HG03135 (cell line): ENCODE data around the gene XPR1.

Experiments used
- ATAC-seq: cut with Tn5 transposase; IDR thresholded peaks from one replicate; pipeline ENCODE4 v1.9.1; 2021; ENCODE audit warnings: mild to moderate bottlenecking, moderate library complexity; ENCODE audit not compliant: unreplicated experiment

XPR1 gene

DNA sequence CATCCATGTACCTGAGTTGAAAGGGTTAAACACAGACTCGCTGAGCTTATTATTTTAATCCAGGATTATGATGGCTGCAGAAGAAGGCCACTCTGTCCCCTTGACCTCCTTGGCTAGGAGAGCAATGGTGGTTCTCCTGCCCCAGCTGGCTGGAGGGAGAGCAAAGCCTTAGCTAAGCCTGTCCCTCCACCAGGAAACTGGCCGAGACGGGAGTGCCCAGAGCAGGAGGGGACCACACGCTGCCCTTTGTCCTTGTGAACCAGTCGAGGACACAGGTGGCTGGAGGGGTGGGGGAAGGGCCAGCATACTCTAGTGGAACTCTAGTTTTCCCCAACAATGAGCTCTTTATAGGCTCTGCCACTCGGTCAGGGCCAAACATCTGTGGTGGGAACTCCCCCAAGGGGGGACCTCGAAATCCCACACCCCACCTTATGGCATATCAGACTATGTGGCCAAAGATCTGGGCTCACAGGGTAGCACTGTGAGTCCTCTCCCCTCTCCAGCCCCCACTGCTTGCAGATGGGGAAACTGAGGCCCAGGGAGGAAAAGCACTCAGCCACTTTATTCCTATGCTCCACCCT is 293.7 kb downstream of the XPR1 start:
- ATAC-seq: no peak

DNA sequence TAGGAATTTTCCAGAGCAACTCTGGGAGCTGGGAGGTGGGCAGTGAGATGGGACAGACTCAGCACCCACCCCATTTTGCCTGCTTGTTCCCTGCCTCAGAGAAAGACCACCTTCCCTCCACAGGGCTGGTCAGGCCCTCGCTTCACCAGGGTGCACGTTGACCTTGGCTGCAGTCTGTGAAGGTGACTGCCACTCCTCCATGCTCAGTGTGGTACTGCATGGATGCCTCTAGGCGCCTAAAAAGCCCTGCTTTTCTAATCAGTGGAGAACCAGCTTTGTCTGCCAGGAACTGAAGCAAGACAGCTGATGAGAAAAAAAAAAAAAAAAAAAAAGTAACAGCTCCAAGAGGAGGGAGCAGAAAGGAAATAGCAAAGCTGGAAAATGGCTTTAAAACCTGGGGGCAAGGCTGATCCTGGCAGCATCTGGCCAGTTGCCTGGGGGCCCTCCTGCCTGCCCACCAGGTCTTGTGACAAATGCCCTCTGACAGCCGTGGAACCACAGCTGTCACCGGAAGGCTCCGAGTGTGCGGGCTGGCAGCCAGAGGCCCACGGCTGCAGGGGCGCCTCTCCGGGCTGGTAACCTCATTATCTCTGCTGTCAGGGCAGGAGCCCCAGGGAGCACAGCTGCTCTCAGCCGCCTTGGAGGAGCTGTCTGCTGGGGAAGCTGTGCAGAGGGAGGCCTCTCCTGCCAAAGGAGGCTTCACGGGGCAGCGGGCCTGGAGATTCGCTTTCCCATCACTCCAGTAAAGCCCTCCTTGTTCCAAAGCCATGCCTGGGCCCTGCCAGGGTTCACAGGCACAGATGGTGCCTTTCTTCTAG is 294.6 kb downstream of the XPR1 start:
- no peak for ATAC-seq

DNA sequence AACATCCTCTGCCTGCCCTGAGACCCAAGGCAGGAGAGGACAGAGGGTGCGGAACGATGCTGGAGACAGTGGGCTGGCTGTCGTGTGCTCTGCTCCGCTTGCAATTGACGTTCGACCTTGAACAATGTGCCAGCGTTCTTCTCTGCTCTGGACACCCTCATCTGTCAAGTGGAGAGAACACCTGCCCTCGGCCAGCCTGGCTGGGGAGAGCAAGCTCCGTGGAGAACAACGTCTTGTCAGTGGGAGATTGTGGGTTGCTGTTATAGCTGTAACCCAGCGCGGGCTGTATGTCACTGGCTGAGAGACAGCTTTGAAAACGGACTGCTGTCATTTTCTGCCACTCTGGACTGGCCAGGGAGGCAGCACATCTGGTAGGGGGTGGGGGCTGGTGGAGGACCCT is 295.5 kb downstream of the XPR1 start:
- ATAC-seq: no peak

- no peak for ATAC-seq
Measured at GRCh38 chr1:180927841-180928240, 296.0 kb downstream of the XPR1 start.

DNA sequence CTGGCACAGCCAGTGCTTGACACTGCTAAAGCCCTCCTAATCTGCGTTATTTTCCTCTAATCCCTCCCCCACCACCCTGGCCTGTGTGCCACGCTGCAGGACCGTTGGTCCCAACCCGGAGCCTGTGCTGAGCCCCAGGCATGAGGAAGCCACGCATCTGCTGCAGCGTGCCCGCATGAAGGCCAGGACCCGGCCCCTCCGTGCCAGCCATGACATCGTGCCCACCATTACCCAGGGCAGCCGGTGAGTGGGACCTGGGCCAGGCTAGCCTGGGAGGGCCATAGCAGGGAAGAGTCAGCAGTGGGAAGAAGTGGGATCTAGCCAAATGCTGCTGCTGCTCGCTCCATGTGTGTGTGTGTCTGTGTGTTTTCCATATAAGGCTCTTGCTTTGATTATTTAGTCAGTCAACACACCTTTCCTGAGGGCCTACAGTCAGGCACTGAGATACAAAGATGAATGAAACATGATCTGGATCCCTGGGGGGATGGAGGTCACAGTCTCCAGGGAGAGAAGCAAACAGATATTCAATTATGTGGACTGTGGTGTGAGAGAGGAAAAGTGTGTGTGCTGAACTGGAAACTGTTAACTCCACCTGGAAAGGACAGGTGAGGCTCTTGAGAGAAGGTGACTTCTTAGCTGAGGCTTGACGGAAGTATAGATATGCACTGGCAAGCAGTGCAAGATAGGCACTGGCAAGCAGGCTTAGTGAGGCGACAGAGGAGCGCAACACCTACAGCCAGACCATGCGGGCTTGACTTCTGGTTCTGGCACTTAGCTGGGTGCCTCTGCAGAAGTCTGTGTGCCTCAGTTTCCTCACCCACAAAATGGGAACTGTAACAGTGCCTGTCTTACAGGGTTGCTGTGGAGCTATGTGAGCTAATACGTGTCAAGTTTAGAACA is 296.8 kb downstream of the XPR1 start:
- ATAC-seq: no peak

- ATAC-seq: no peak
Measured at GRCh38 chr1:180929389-180929788, 297.6 kb downstream of the XPR1 start.

GRCh38 chr1:180930687-180931086 is 298.9 kb downstream of the XPR1 start:
- ATAC-seq: no peak

DNA sequence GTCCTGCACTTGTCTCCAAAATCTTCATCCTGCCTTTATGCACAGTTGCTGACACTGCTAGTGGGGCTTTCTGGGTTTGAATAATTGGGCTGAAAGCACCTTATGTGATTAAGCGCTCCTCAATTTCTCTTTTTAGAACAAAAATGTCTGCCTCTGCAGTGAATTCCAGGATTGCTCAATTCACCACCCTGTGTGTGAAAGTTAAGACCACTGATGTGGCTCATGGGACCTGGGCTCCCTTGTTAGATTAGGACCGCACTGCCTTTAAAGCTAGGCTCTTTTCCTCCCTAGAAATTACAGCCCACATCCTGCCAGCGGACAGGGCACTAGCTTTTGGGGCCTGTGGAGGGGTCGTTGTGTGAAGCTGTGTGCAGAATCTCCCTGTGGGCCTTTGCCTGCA is 299.7 kb downstream of the XPR1 start:
- ATAC-seq: no peak

- ATAC-seq: no peak
Measured at GRCh38 chr1:180932378-180932777, 300.6 kb downstream of the XPR1 start.

- ATAC-seq: no peak
Measured at GRCh38 chr1:180933141-180933540, 301.3 kb downstream of the XPR1 start.

DNA sequence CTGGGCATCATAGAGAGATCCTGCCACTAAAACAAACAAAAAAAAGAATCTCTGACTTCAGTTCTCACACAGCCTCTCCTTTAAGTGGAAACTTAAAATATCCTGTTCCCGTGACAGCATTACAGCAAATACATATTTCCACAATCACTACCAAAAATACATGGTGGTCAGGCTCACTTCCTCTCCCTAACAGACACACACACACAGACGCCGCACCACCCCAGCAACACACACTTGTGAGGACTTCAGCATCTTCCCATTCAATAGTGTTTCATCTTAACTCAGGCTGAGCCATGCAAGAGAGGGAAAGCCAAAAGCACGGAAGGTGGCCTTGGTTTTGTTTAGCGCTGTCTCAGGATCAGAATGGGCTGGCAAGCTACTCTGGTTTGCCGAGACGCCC is 302.7 kb downstream of the XPR1 start:
- no peak for ATAC-seq

DNA sequence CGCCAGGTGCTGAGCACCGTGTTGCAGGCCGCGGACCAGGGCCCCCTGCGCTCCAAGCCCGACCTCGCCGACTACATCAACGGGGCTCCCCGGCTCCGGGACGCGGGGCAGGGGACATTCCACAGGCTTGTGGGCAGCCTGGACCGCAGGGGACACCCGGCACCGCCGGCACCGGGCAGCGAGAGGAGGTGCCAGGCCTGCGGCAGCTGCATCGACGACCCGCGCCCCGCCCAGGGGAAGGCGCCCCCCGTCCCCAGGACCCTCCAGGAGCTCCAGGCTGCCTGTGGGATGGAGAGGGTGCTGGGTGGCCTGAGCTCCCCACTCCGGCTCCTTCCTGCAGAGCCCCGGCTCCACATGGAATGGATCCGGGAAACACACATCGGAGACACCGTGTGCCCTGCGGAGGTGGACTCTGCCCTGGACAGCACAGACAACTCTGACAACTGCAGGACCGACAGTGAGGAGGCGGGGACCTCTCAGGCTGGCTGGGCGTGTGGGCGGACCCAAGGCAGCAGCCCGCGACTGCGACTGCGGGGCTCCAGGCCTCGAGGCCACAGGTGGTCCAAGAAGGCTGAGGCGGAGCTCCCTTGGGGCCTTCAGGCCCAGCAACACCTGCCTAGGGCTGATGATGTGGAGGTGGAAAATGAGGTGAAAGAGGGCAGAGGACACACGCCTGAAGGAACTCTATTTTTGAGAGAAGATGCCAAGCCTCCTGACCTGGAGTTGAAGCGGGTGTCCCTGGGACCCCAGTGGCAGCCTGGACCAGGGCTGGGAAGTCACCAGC is 303.7 kb downstream of the XPR1 start:
- no peak for ATAC-seq

DNA sequence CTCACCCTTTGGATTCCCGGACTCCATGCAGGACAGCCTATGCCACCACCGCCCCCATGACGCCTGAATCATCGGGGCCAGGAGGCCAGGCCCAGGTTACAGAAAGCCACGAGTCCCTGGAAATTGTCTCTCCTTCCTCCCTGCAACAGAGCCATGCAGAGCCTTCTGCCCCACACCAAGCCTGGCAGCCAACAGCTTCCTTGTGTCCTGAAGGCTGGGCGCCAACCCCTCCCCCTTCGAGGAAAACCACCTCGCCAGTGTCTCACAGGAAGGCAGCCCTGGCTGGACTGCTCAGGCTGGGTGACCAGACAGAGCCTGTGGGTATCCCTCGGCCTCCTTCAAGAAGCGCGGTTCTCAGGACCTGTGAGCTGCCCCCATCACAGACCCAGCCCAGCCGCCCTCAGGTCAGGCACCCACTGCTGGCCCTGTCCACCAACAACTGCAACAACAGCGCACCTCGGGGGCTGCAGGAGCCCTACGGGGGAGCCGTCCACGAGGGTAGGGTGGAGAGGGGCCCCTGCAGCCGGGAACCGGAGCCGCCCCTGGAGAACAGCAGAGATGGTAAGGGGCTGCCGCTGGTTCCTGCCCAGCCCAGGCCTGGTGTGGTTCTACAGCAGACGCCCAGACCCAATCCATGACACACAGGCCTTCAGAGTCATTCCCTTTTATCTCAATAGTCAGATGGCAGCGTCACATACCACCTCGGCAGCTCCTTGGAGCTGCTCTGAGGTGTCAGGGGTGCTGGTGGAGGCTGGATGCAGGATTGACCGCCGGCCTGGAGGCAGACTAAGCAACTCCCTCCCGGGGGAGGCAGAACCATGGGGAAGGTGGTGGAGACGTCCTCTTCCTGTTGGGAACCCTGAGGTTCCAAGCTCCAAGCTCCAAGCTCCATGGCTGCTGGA is 304.5 kb downstream of the XPR1 start:
- ATAC-seq: no peak

- ATAC-seq: no peak
Measured at GRCh38 chr1:180937012-180937372, 305.2 kb downstream of the XPR1 start.

DNA sequence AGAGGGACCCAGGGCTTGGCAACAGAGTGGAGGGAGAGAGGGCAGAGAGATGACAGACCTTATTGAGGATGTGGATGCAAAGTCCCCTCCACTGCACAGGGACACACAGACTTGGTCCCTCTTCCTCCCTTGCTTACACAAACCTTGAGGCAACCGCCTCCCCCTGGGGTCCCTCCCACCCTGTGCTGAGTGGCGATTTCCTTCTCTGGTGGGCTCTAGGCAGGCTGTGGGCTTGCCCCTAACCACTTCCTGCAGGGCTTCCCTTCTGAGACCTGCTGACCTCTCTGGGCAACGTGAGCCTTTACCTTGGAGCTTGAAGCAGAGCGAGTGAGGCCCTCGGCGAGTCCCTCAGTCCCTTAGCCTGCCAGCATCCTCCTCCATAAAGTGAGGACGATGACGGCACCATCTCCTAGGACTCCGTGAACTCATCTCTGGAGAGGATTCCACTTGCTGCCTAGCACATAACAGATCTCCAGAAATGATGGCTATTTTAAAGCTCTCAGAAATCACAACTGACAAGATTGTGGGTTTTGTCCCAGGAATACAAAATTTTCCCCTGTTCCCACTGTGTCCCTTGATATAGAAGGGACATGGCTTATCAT is 305.9 kb downstream of the XPR1 start:
- no peak for ATAC-seq

DNA sequence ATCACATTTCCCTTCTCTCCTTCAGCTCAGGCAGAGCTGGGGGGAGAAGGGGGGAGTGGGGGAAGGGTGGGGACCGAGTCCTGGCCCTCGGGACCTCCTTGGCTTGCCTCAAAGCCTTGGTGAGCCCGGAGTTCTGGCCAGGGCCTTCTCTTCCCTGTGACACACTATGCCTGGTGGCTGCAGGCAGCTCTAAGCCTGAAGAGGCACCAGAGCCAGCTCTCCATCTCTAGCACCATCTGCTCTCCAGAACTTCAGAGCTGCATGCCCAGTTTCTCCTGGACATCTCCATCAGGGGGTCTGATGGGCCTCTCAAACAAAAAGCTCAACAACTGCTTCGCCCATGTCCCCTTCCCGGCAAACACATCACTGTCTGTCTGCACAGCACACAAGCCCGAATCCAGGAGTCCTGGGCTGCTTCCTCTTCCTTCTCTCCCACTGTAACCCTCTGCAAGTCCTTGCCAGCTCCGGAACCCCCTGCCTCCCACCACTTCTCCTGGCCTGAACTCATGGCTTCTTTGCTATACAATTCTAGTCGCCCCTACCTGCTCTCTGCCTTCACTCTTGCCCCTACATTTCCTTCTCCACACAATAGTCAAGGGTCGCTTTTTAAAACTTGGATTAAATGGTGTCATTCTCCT is 307.4 kb downstream of the XPR1 start:
- ATAC-seq: no peak

- ATAC-seq: no peak
Measured at GRCh38 chr1:180939711-180940103, 307.9 kb downstream of the XPR1 start.
